Measurements from ENCODE around the gene RNF169.

RNF169 gene

DNA sequence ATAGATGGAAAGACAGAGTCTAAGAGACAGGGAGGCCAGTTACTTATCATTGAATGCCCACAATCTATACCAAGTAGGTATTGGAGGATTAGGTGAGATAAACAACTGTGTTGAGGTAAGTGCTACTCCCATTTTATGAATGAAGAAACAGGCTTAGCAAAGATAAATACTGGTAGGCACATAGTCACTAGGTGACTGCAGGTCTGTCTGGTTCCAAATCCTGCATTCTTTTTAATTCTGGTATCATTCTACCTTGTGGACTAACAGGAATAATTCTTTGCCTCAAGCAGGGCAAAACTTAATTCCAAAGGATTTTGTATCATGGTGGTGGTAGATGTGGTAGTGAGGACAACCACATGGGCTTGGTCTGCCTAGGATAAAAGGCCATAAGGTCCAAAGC, 28.4 kb downstream of the RNF169 start:
- Mint-ChIP-seq H3K4me1 (peaks cover 12% of the 10 kb centered on the region), H3K27me3 (ENCODE audit: low read depth) (no peaks in the 10 kb centered on the region), H3K9me3 (no peaks in the 10 kb centered on the region), H3K27ac (no peak overlapping the region), H3K4me3 (no peak overlapping the region), H3K36me3 (ENCODE audit: low read depth) (no peaks in the 10 kb centered on the region)
- TF ChIP-seq, protein P1, sequence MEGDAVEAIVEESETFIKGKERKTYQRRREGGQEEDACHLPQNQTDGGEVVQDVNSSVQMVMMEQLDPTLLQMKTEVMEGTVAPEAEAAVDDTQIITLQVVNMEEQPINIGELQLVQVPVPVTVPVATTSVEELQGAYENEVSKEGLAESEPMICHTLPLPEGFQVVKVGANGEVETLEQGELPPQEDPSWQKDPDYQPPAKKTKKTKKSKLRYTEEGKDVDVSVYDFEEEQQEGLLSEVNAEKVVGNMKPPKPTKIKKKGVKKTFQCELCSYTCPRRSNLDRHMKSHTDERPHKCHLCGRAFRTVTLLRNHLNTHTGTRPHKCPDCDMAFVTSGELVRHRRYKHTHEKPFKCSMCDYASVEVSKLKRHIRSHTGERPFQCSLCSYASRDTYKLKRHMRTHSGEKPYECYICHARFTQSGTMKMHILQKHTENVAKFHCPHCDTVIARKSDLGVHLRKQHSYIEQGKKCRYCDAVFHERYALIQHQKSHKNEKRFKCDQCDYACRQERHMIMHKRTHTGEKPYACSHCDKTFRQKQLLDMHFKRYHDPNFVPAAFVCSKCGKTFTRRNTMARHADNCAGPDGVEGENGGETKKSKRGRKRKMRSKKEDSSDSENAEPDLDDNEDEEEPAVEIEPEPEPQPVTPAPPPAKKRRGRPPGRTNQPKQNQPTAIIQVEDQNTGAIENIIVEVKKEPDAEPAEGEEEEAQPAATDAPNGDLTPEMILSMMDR (IDR thresholded peaks at IDR 0.05; ENCODE audit: unreplicated experiment in 3 of 3): no peak

DNA sequence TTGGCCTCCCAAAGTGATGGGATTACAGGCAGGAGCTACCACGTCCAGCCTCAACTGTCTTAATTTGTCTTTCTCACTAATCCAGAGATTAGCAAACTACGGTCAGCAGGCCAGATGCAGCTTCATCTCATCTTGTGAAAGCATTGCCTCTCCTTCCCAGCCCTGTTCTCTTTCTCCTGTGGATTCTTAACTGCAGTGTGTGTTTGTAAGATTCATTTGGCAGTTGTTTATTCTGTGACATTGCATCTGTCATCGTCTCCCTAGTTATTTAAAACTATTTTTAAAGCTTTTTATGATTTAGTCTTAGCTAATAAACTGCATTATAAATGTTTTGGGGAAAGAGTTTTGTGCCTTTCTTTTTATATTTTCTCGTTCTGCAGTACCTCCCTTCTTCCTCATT, 29.2 kb downstream of the RNF169 start:
- H3K4me3 Mint-ChIP-seq: no peak overlapping the region
- no peaks in the 10 kb centered on the region for H3K9me3 Mint-ChIP-seq
- H3K27me3 Mint-ChIP-seq (ENCODE audit: low read depth): no peaks in the 10 kb centered on the region
- peaks cover 12% of the 10 kb centered on the region for H3K4me1 Mint-ChIP-seq
- H3K36me3 Mint-ChIP-seq (ENCODE audit: low read depth): no peaks in the 10 kb centered on the region
- TF ChIP-seq, protein P1 (IDR thresholded peaks at IDR 0.05; ENCODE audit: unreplicated experiment in 3 of 3): no peak
- no peak overlapping the region for H3K27ac Mint-ChIP-seq

DNA sequence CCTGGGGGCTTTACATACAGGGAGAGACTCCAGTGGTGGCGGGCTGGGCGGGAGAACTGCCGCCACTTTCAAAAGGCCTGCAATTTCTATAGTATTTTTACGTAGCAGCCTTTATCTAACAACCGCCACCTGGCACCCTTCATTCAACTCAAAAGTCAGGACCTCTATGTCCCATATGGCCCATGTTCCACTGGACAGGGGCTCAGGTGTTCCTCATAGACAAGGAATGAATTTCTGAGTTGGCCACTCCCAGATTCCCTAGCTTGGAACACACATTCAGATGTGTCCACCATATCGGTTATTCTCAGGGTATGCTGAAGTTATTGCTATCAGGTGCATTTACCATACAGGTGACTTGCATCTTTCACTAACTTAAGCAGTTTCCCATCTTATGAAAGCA, 29.9 kb downstream of the RNF169 start:
- Mint-ChIP-seq H3K9me3 (no peaks in the 10 kb centered on the region), H3K4me3 (no peak overlapping the region), H3K4me1 (peaks cover 17% of the 10 kb centered on the region), H3K27ac (no peak overlapping the region), H3K27me3 (ENCODE audit: low read depth) (no peaks in the 10 kb centered on the region), H3K36me3 (ENCODE audit: low read depth) (no peaks in the 10 kb centered on the region)
- TF ChIP-seq, protein P1 (IDR thresholded peaks at IDR 0.05; ENCODE audit: unreplicated experiment in 3 of 3): no peak

DNA sequence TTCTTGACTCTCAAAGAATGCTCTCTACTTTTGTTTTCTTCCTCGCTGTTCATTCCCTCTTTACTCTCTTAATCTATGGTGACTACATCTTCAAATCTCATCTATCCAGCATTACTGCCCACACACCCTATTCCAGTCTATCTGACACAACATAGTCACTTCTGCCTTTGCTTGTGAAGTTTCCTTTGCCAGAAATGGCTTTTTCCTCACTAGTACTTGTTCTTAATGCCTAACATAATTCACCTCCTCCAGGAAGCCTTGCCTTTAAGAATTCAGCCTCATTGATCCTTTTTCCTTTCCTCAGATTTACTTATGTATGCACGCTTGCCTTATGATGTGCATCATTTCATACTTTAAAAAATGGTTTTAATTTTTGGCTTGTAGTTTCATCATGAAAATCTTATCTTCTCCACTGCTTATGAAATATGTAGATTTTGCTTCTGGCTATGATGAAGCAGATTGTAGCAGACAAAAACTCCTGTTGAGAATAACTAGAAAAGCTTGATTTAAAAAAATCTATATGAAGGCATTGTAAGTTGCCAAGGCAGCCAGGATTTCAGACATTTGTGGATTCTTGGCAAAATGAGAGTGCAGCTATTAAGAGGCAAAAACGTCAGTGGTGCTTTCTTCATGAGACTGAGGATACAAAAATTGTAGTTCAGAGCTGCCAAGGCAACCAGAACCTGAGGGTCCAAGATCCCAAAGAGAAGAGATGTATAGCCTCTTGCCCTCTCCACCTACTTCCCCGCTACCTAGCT, 31.8 kb downstream of the RNF169 start:
- H3K27ac Mint-ChIP-seq: no peak overlapping the region
- no peaks in the 10 kb centered on the region for H3K27me3 Mint-ChIP-seq (ENCODE audit: low read depth)
- no peaks in the 10 kb centered on the region for H3K9me3 Mint-ChIP-seq
- peaks cover 14% of the 10 kb centered on the region for H3K4me1 Mint-ChIP-seq
- H3K36me3 Mint-ChIP-seq (ENCODE audit: low read depth): no peaks in the 10 kb centered on the region
- TF ChIP-seq, protein P1 (IDR thresholded peaks at IDR 0.05; ENCODE audit: unreplicated experiment in 3 of 3): no peak
- H3K4me3 Mint-ChIP-seq: no peak overlapping the region

DNA sequence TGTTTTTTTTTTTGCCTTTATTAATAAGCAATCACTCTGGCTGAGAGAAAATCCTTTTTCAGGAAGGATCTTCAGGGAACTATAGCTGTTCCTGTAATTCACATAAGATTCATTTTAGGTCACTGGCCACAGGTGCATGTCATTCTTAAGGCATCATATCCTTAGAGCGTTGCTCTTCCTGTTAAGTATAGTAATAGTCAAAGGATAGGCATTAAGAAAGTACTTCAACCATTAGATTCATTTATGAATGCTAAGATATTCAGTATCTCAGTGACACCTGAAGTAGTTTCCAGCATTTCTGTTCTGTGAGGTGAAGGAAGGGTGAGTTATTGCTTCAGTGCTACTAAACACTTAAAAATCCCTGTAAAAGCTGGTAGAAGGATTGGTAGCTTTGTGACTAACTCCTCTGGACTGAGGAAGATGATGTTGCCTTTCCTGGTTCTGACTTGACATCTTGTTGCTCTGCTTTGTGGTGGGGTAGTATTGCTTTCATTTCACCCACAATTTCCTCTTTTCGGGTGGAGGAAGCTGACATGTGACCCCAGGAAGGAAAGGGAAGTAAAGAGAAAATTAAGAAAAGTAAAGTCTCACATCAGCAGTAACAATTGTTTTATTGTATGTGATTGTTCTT, 34.7 kb downstream of the RNF169 start:
- Mint-ChIP-seq H3K27me3 (ENCODE audit: low read depth) (no peaks in the 10 kb centered on the region), H3K36me3 (ENCODE audit: low read depth) (no peaks in the 10 kb centered on the region), H3K4me1 (peaks cover 13% of the 10 kb centered on the region), H3K9me3 (no peaks in the 10 kb centered on the region), H3K4me3 (no peak overlapping the region), H3K27ac (no peak overlapping the region)
- TF ChIP-seq, protein P1 (IDR thresholded peaks at IDR 0.05; ENCODE audit: unreplicated experiment in 3 of 3): no peak

DNA sequence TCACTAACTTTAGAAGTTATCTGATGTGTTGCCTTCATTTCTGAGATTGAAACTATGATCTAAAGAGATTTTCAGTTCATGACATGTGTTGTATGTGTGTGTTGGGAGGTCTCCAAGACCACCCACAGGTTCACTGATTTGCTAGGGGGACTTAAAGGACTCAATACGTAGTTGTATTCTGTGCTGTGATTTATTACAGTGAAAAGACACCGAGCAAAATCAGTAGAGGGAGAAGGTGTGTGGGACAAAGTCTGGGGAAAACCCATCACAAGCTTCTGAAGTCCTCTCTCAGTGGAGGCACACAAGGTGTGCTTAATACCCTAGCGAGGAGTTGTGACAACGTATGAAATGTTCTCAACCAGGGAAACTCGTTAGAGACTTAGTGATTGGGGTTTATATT, 35.6 kb downstream of the RNF169 start:
- peaks cover under 1% of the 10 kb centered on the region for H3K36me3 Mint-ChIP-seq (ENCODE audit: low read depth)
- TF ChIP-seq, protein P1 (IDR thresholded peaks at IDR 0.05; ENCODE audit: unreplicated experiment in 3 of 3): no peak
- H3K9me3 Mint-ChIP-seq: no peaks in the 10 kb centered on the region
- no peaks in the 10 kb centered on the region for H3K27me3 Mint-ChIP-seq (ENCODE audit: low read depth)
- peaks cover 13% of the 10 kb centered on the region for H3K4me1 Mint-ChIP-seq
- no peak overlapping the region for H3K4me3 Mint-ChIP-seq
- H3K27ac Mint-ChIP-seq: no peak overlapping the region
